Thyroid gland (tissue), 4 donors: ENCODE data around the gene TCEA2.

ENCODE experiments used
- POLR2A ChIP-seq, 2 donors: fragments of 450-650 bp; IDR thresholded peaks; one replicate each; pipeline ENCODE4 v1.6.1; 2017; ENCODE audit warnings: antibody characterized with exemption in 2 of 2, mild to moderate bottlenecking in 2 of 2, moderate library complexity in 1 of 2
- TF ChIP-seq, protein P1 (sequence below), 6 experiments: fragments of 200-600 bp in 3 of 6; fragments of 450-650 bp in 3 of 6; sonication (generic) in 3 of 6; IDR thresholded peaks; one replicate each; pipeline ENCODE4 v1.5.1; 2016 to 2019; ENCODE audit warnings: antibody characterized with exemption in 6 of 6, mild to moderate bottlenecking in 2 of 6, inconsistent platforms in 1 of 6, moderate library complexity in 1 of 6

DNA sequence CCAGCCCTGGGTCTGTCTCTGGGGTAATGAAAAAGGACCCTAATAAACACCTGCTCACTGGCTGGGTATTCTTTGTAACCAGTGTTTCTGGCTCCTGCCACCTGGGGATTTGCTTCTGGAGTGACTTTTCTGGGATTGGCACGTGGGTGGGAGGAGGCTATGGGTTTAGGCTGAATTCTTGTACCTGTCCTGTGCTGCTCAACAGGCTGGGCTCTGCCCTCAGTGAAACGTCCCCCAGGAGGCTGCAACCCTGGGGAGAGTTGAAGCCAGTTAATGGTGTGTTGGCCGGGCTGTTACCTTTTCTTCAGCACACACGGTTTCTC lies 37.5 kb downstream of the TCEA2 start:
- TF ChIP-seq POLR2A (IDR thresholded peaks at IDR 0.05): no peak
- TF ChIP-seq, protein P1, sequence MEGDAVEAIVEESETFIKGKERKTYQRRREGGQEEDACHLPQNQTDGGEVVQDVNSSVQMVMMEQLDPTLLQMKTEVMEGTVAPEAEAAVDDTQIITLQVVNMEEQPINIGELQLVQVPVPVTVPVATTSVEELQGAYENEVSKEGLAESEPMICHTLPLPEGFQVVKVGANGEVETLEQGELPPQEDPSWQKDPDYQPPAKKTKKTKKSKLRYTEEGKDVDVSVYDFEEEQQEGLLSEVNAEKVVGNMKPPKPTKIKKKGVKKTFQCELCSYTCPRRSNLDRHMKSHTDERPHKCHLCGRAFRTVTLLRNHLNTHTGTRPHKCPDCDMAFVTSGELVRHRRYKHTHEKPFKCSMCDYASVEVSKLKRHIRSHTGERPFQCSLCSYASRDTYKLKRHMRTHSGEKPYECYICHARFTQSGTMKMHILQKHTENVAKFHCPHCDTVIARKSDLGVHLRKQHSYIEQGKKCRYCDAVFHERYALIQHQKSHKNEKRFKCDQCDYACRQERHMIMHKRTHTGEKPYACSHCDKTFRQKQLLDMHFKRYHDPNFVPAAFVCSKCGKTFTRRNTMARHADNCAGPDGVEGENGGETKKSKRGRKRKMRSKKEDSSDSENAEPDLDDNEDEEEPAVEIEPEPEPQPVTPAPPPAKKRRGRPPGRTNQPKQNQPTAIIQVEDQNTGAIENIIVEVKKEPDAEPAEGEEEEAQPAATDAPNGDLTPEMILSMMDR (IDR thresholded peaks at IDR 0.05): no peak
